Gastroesophageal sphincter (tissue), 4 donors: Measurements from ENCODE around the gene KIF3A. TPM values are rescaled to one million over a fixed set of nuclear protein-coding genes. Genes with fewer than 3 reads are reported as not detected.
A peak's percentile ranks its signal among the peaks of the same experiment; 100 is the strongest.

ENCODE experiments used
- ATAC-seq: fragments of 150-250 bp; one replicate; pipeline ENCODE4 v1.9.1; 2016; ENCODE audit warnings: mild to moderate bottlenecking, moderate library complexity
- H3K27ac ChIP-seq, 4 donors: fragments of 200-600 bp; sonication (generic) in 3 of 4; 1 replicate in 3 of 4; 2 replicates in 1 of 4; pipeline ENCODE4 v1.5.1; 2016 to 2019
- H3K27me3 ChIP-seq: fragments of 200-600 bp; sonication (generic); one replicate; pipeline ENCODE4 v1.5.1; 2019
- H3K36me3 ChIP-seq, 2 donors: fragments of 200-600 bp; sonication (generic); one replicate each; pipeline ENCODE4 v1.5.1; 2019; ENCODE audit warnings: control low read depth in 1 of 2
- H3K4me1 ChIP-seq, 3 donors: fragments of 200-600 bp; sonication (generic); 1 replicate in 2 of 3; 2 replicates in 1 of 3; pipeline ENCODE4 v1.5.1; 2016 to 2019; ENCODE audit warnings: control low read depth in 2 of 3
- H3K4me3 ChIP-seq, 2 donors: fragments of 200-600 bp; sonication (generic); one replicate each; pipeline ENCODE4 v1.5.1; 2019; ENCODE audit warnings: mild to moderate bottlenecking in 1 of 2, moderate library complexity in 1 of 2
- H3K9me3 ChIP-seq, 3 donors: fragments of 200-600 bp; sonication (generic); one replicate each; pipeline ENCODE4 v1.5.1; 2017 to 2019; ENCODE audit warnings: control low read depth in 2 of 3
- EP300 ChIP-seq: sonication (generic); formaldehyde crosslinking; IDR thresholded peaks from one replicate; pipeline ENCODE4 v1.6.1; 2017; ENCODE audit warnings: antibody characterized with exemption, mild to moderate bottlenecking
- POLR2A ChIP-seq, 2 donors: fragments of 450-650 bp; IDR thresholded peaks; one replicate each; pipeline ENCODE4 v1.6.1; 2017; ENCODE audit warnings: antibody characterized with exemption in 2 of 2, mild to moderate bottlenecking in 2 of 2, moderate library complexity in 1 of 2
- POLR2AphosphoS5 ChIP-seq: sonication (generic); formaldehyde crosslinking; IDR thresholded peaks from one replicate; pipeline ENCODE4 v1.6.1; 2017; ENCODE audit warnings: antibody characterized with exemption
- WGBS, 2 donors: methylation state at CpG; one replicate each; pipeline ENCODE4 v1.1.5; 2018; ENCODE audit warnings: low coverage in 1 of 2; 5-methylcytosine and 5-hydroxymethylcytosine counted together
- total RNA-seq, 4 donors: library from RNA; depleted of rRNA; stranded (reverse); fragments of >200 nt; gene quantifications; one replicate each; pipeline ENCODE4 v1.1.0, GENCODE V29; 2016
- TF ChIP-seq, protein P1 (sequence below), 4 experiments: fragments of 200-600 bp in 2 of 4; fragments of 450-650 bp in 2 of 4; sonication (generic) in 1 of 4; IDR thresholded peaks; one replicate each; pipeline ENCODE4 v1.5.1; 2017 to 2019; ENCODE audit warnings: antibody characterized with exemption in 4 of 4, mild to moderate bottlenecking in 2 of 4, moderate library complexity in 2 of 4

The KIF3A gene
- total RNA-seq, 4 donors from 2014 or later: 5.9 to 12.5 (median 7.7) TPM

DNA sequence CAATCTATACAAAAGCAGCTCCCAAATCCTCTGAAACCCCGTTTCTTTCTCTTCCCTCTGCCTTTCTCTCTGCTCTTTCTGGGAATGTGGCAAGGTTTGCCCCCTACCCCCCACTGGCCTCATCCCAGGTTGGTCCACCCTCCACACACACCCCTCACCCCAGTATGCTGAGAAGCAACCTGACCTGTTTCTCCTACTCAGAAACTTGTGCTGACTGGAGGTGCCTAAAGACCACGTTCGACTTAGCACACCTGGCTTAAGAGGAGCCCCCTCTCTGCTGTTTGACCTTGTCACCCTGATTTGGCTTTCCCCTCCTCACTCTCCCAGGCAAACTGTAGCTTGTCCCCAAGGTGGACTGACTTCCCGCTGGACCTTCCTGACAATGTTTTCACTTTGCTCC is 40.8 kb upstream of the KIF3A start:
- Histone ChIP-seq H3K27me3 (no peaks in the 10 kb centered on the region), H3K9me3 (no peaks in the 10 kb centered on the region), H3K4me3 (peak overlapping the region; percentile 69 to 92), H3K27ac (peak overlapping the region in 3 of 4 donors; percentile 86 to 88 (median 87)), H3K36me3 (no peaks in the 10 kb centered on the region), H3K4me1 (peaks cover 0 to 52% (median 9%) of the 10 kb centered on the region in 3 donors)
- TF ChIP-seq, protein P1, sequence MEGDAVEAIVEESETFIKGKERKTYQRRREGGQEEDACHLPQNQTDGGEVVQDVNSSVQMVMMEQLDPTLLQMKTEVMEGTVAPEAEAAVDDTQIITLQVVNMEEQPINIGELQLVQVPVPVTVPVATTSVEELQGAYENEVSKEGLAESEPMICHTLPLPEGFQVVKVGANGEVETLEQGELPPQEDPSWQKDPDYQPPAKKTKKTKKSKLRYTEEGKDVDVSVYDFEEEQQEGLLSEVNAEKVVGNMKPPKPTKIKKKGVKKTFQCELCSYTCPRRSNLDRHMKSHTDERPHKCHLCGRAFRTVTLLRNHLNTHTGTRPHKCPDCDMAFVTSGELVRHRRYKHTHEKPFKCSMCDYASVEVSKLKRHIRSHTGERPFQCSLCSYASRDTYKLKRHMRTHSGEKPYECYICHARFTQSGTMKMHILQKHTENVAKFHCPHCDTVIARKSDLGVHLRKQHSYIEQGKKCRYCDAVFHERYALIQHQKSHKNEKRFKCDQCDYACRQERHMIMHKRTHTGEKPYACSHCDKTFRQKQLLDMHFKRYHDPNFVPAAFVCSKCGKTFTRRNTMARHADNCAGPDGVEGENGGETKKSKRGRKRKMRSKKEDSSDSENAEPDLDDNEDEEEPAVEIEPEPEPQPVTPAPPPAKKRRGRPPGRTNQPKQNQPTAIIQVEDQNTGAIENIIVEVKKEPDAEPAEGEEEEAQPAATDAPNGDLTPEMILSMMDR (IDR thresholded peaks at IDR 0.05): no peak
- TF ChIP-seq POLR2AphosphoS5: no peak
- TF ChIP-seq POLR2A (IDR thresholded peaks at IDR 0.05): no peak
- TF ChIP-seq EP300: no peak
- no peak for ATAC-seq
- 67 to 80% methylated on average over 3 to 4 of the region's 4 CpGs for WGBS, 2 donors

DNA sequence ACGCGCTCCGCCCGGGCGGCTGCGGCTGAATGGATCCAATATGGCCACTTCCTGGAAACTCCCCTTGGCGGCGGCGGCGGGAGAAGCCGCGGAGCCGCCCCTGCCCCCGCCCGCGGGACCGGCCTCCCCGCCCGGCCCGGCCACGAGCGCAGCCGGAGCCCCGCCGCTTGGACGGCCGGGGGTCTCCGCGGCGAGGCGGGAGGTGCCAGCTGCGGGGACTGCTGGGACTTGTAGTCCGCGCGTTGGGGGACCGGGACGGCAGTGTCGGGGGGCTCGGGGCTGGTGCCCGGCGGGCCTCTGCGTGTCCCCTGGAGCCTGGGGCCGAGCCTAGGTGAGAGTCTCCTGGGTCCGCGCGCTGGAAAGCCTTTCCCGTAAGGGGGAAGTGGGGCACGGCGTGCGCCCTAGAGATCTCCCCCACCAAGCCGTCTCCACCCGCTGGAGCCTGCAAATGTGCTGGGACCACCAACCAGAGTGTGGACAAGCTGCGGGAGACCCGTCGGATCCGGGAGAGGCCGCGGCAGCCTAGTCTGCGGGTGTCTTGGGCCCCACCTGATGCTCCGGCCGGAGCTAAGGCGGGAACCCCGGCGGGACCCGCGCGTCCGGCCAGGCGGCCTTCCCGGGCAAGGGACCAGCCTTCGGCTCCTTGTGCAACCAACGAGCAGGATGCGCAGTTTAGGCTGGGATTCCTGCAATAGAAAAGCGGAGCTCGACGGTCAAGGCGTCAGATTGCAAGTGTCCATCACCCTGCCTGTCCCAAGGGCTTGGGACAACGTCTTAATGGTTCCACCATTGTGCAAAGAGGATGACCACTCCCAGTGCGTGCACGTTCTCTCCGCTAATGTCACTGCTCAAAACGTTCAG is 40.1 kb upstream of the KIF3A start, which contains the start of gene SEPTIN8:
Gene SEPTIN8, minus strand, starts transcription at position 31 of the 861 bp plus-strand sequence. CDS start 102 bp downstream, outside the sequence.
- Histone ChIP-seq H3K27me3 (no peaks in the 10 kb centered on the region), H3K4me1 (peaks cover 0 to 59% (median 15%) of the 10 kb centered on the region in 3 donors), H3K36me3 (no peaks in the 10 kb centered on the region), H3K4me3 (peak within 1 kb of the TSS; percentile 69 to 92), H3K27ac (peak within 1 kb of the TSS; percentile 15 to 88 (median 86)), H3K9me3 (no peaks in the 10 kb centered on the region)
- TF ChIP-seq POLR2A (IDR thresholded peaks at IDR 0.05): no peak
- TF ChIP-seq, protein P1 (IDR thresholded peaks at IDR 0.05): peak in 1 of 4 experiments; percentile 15
- peak; percentile 76 for ATAC-seq
- WGBS, 2 donors: 3% methylated on average over 5 of the region's 82 CpGs; no CpG with 5 or more reads in 1 of the 2 donors

DNA sequence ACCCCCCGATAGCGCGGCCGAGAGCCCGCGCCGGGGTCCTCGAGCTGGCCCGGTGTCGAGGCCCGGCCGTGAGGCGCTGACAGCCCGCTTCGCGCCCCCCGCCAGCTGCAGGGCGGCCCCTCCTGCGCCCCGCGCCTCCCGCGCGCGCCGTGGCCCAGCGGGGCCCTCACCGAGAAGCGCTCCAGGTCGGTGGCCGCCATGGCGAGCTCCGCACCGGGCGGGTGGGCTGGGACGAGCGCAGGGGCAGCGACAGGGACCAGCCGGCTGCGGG is 39.5 kb upstream of the KIF3A start:
- H3K27me3 ChIP-seq: no peaks in the 10 kb centered on the region
- H3K4me1 ChIP-seq: peaks cover 0 to 64% (median 21%) of the 10 kb centered on the region in 3 donors
- ATAC-seq: no peak

DNA sequence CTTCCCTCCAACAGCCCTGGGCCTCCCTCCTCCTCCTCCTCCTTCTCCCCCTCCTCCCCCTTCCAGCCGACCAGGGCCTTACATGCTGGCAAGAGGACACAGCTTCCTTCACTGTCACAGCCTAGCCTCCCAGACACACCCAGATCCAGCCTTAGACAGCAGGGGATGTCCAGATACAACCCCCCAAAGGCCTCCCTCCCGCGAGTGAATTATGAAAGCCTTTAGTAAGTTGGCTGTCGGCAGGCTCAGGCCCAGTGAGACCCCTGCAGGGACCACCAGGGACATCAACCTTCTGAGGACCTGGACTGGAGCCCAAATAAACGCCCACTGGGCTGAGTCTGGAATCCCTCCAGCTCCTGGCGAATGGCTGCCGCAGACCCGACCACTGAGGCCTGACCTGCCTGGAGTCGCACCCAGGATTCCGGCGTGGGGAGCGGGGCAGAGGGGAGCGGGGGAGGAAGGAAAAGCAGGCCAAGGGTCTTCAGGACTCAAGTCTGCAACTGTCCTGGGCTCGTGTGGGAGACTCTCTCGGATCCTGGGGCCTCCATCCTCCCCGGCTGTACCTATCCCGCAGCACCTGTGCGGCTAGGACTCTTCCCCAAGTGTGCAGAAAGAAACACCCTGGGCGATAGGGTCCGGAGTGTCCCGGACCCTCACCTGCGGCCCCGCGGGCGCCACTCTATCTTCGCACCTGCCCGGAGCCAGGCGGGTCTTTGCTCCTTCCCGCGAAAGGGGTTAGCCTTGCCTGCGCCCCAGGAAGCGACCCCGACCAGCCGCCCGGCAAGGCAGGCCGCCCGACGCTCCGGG is 39.0 kb upstream of the KIF3A start:
- WGBS, 2 donors: 0 to 4% methylated on average over 1 to 7 of the region's 39 CpGs
- H3K9me3 ChIP-seq: no peaks in the 10 kb centered on the region
- H3K4me1 ChIP-seq: peaks cover 0 to 70% (median 26%) of the 10 kb centered on the region in 3 donors
- H3K27me3 ChIP-seq: no peaks in the 10 kb centered on the region
- ATAC-seq: peak; percentile 1
- peak overlapping the region in 3 of 4 donors; percentile 86 to 88 (median 87) for H3K27ac ChIP-seq
- H3K4me3 ChIP-seq: peak overlapping the region; percentile 69 to 92
- no peaks in the 10 kb centered on the region for H3K36me3 ChIP-seq
- TF ChIP-seq POLR2AphosphoS5 (no peak), EP300 (no peak), POLR2A (IDR thresholded peaks at IDR 0.05) (no peak)
- TF ChIP-seq, protein P1 (IDR thresholded peaks at IDR 0.05): no peak

More for the DNA sequence above, 39.5 kb upstream of the KIF3A start:
- peak overlapping the region; percentile 69 to 92 for H3K4me3 ChIP-seq
- H3K36me3 ChIP-seq: no peaks in the 10 kb centered on the region
- H3K27ac ChIP-seq: peak overlapping the region in 3 of 4 donors; percentile 86 to 88 (median 87)
- WGBS, 2 donors: no CpG with 5 or more reads among the region's 40 CpGs
- TF ChIP-seq EP300: no peak
- TF ChIP-seq, protein P1 (IDR thresholded peaks at IDR 0.05): no peak
- TF ChIP-seq POLR2AphosphoS5: no peak
- TF ChIP-seq POLR2A (IDR thresholded peaks at IDR 0.05): no peak
- H3K9me3 ChIP-seq: no peaks in the 10 kb centered on the region
